CD4-positive, CD25-positive, alpha-beta regulatory T cell (primary cell): ENCODE results near the gene RGS19. TPM values are rescaled to one million over a fixed set of nuclear protein-coding genes. Genes with fewer than 3 reads are reported as not detected.

ENCODE experiments used
- ATAC-seq, 2 donors: fragments of 150-1000 bp; cut with Tn5 transposase; one replicate each; pipeline ENCODE4 v1.10.0; 2021; ENCODE audit warnings: low read depth in 2 of 2, moderate number of reproducible peaks in 2 of 2, moderate library complexity in 1 of 2
- DNase-seq, 3 donors: peaks; one replicate each; pipeline versions ENCODE4 v3.0.0 to v3.0.0-alpha.2; 2012 to 2022; ENCODE audit warnings: mixed read lengths in 1 of 3
- H3K27ac ChIP-seq: one replicate; pipeline ENCODE4 v1.7.0; 2013; ENCODE audit warnings: mild to moderate bottlenecking, low read length; ENCODE audit not compliant: insufficient read depth, poor library complexity, severe bottlenecking
- H3K27me3 ChIP-seq: one replicate; pipeline ENCODE4 v1.7.0; 2013; ENCODE audit warnings: low read length; ENCODE audit not compliant: control insufficient read depth, insufficient read depth
- H3K36me3 ChIP-seq: one replicate; pipeline ENCODE4 v1.7.0; 2013; ENCODE audit warnings: mild to moderate bottlenecking, low read length, moderate library complexity; ENCODE audit not compliant: control insufficient read depth, insufficient read depth
- H3K4me1 ChIP-seq: 2 replicates; pipeline ENCODE4 v1.7.0; 2013; ENCODE audit warnings: mild to moderate bottlenecking, low read length; ENCODE audit not compliant: insufficient read depth, control insufficient read depth, poor library complexity, severe bottlenecking
- H3K4me3 ChIP-seq: one replicate; pipeline ENCODE4 v1.7.0; 2013; ENCODE audit warnings: low read depth, mild to moderate bottlenecking, low read length, moderate library complexity
- H3K9me3 ChIP-seq, 2 experiments: 1 replicate in 1 of 2; 2 replicates in 1 of 2; pipeline ENCODE4 v1.7.0; 2013; ENCODE audit warnings: low read length in 2 of 2, mild to moderate bottlenecking in 1 of 2, moderate library complexity in 1 of 2; ENCODE audit not compliant: control insufficient read depth in 2 of 2
- H3K27ac Mint-ChIP-seq, 3 donors: one replicate each; pipeline ENCODE4 v1.8.0; 2020 to 2022; ENCODE audit warnings: mild to moderate bottlenecking in 3 of 3, mixed read lengths in 3 of 3, moderate library complexity in 2 of 3
- H3K27me3 Mint-ChIP-seq: one replicate; pipeline ENCODE4 v1.8.0; 2022; ENCODE audit warnings: mild to moderate bottlenecking, mixed read lengths
- H3K36me3 Mint-ChIP-seq: one replicate; pipeline ENCODE4 v1.8.0; 2020; ENCODE audit warnings: mixed read lengths
- H3K4me1 Mint-ChIP-seq, 4 donors: one replicate each; pipeline ENCODE4 v1.8.0; 2020 to 2022; ENCODE audit warnings: mixed read lengths in 4 of 4, mild to moderate bottlenecking in 1 of 4
- H3K4me3 Mint-ChIP-seq, 4 donors: one replicate each; pipeline ENCODE4 v1.8.0; 2020 to 2022; ENCODE audit warnings: mild to moderate bottlenecking in 4 of 4, mixed read lengths in 4 of 4, moderate library complexity in 3 of 4
- H3K9me3 Mint-ChIP-seq, 7 donors: one replicate each; pipeline ENCODE4 v1.8.0; 2020 to 2022; ENCODE audit warnings: mixed read lengths in 7 of 7, mild to moderate bottlenecking in 3 of 7, moderate library complexity in 2 of 7
- polyA plus RNA-seq, 4 donors: library from polyadenylated mRNA; unstranded; fragments of 300-500 nt; fragmentation: Illumina TruSeq; gene quantifications; one replicate each; pipeline ENCODE4 v1.2.3, GENCODE V29; 2021
- total RNA-seq: library from RNA; stranded (reverse); gene quantifications from one replicate; pipeline ENCODE4 v1.2.3, GENCODE V29; 2022

Gene RGS19
- total and polyA plus RNA-seq, 5 donors from 2014 or later = 50.7 to 105 (median 85.2) TPM

DNA sequence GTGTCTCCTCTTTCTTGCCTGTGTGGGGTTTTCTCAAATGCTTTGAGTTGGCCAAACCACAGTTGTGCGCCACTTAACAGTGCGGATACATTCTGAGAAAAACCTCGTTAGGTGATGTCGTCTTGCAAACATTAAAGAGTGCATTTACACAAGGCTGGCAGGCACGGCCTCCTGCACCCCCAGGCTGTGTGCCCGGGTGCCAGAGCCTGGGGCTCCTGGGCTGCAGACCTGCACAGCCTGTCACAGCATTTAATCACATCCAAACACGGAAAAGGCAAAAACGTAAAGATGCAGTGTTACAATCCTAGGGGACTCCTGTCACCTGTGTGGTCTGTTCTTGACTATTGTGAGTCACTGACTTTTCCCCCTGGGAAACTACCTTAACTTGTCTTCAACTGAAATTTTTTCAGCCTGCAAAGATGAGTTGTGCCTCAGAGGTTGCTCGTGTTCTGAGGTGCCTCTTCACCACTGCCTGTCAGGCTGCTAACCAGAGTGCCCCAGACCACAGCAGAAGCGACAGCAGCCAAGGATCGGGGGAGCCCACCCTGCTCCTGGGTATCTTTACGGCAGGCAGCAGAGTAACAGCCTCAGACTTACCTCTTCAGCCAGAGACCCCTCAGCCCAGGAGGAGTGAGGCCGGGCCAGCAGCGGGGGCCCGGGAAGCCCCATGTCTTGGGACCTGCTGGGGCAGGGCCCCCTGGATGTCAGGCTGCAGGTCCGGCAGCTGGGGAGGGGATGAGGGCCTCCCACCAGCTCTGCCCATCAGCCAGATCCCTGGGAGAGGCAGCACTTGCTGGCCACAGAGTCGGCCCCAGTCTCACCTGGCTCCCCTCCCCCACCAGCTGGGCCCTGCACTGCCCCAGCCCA is 44.0 kb downstream of the RGS19 start:
- Histone ChIP-seq H3K27ac (peak overlapping the region; percentile 54), H3K4me1 (peaks cover 61% of the 10 kb centered on the region), H3K27me3 (no peaks in the 10 kb centered on the region), H3K9me3 (no peaks in the 10 kb centered on the region), H3K4me3 (peak overlapping the region; percentile 1), H3K36me3 (peaks cover 24% of the 10 kb centered on the region)
- H3K4me3 Mint-ChIP-seq = peak overlapping the region; percentile 48 to 74 (median 72)
- H3K27me3 Mint-ChIP-seq = peaks cover 4% of the 10 kb centered on the region
- peak overlapping the region in 2 of 3 donors; percentile 86 to 99 for H3K27ac Mint-ChIP-seq
- H3K4me1 Mint-ChIP-seq = peaks cover 0 to 38% (median 16%) of the 10 kb centered on the region in 4 donors
- peak in 1 of 3 donors; percentile 83 for DNase-seq
- H3K9me3 Mint-ChIP-seq = no peaks in the 10 kb centered on the region
- peaks cover 8% of the 10 kb centered on the region for H3K36me3 Mint-ChIP-seq
- peak; percentile 15 to 52 for ATAC-seq

DNA sequence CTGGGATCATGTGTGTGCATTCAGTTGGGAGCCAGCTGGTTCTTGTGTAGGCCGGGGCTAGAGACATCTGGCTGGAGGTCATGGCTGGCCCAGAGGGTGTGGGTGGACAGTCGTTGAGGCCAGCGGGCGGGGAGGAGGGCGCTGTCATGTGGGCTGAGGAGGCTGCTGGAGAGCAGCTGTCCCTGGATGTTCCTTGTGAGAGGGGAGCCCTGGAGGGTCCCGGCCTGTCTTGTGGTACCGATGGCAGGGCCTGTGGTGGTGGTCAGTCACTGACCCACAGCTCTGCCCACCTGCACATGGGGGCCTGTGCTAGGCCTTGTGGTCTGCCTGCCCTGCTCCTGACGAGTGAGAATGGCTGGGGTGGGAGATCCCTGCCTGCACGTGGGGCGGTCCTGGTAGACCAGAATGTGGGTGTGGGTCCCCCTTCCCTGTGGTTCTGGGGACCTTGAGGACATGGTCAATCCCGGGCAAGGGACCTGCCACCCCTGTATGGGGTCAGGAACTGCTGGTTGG is 45.3 kb downstream of the RGS19 start:
- Histone ChIP-seq H3K4me1 (peaks cover 50% of the 10 kb centered on the region), H3K27me3 (no peaks in the 10 kb centered on the region), H3K27ac (no peak overlapping the region), H3K9me3 (no peaks in the 10 kb centered on the region), H3K4me3 (no peak overlapping the region), H3K36me3 (peaks cover 37% of the 10 kb centered on the region)
- no peak overlapping the region for H3K4me3 Mint-ChIP-seq
- ATAC-seq (no peak), DNase-seq (no peak)
- peaks cover 9% of the 10 kb centered on the region for H3K36me3 Mint-ChIP-seq
- no peaks in the 10 kb centered on the region for H3K9me3 Mint-ChIP-seq
- H3K27me3 Mint-ChIP-seq = peaks cover 4% of the 10 kb centered on the region
- peaks cover 0 to 28% (median 12%) of the 10 kb centered on the region in 4 donors for H3K4me1 Mint-ChIP-seq
- H3K27ac Mint-ChIP-seq = peak overlapping the region in 2 of 3 donors; percentile 76 to 91

DNA sequence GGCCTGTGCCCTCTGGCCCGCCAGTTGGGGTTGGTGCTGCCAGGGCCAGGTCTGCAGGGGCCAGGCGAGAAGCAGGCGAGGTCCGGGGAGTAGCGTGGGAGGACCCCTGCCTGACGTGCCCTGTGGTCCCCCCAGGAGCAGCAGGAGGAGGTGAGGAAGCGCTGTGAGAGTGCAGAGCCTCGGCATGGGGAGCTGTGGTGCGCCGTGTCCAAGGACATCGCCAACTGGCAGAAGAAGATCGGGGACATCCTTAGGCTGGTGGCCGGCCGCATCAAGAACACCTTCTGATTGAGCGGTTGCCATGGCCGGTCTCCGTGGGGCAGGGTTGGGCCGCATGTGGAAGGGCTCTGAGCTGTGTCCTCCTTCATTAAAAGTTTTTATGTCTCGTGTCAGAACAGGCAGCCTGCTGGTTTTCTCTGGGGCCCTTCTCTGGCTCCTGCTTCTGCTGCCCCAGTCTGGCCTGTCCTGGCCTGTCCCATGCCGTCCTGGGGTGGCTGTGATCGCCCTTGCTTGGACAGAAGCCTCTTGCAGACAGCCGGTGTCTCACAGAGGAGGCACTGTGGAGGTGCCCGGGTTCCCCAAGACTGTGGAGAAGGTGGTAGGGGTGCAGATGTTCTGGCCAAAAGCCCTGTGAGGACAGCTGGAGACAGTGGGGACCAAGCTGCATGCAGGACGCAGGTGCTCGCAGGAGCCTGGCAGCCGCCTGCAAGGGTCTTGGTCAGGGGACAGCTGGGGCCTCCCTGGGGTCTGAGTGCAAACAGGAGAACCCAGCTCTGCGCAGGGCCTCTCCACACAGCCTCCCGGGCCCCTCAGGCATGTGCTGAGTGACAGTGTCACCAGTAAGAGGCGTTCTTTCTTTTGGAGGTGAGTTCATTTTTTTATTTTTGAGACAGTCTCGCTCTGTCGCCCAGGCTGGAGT is 46.4 kb downstream of the RGS19 start:
- peaks cover 39% of the 10 kb centered on the region for H3K4me1 ChIP-seq
- ATAC-seq (no peak), DNase-seq (no peak)
- peaks cover 46% of the 10 kb centered on the region for H3K36me3 ChIP-seq
- H3K9me3 ChIP-seq = no peaks in the 10 kb centered on the region
- Mint-ChIP-seq H3K27me3 (peaks cover 4% of the 10 kb centered on the region), H3K9me3 (no peaks in the 10 kb centered on the region), H3K4me1 (peaks cover 0 to 28% (median 12%) of the 10 kb centered on the region in 4 donors), H3K27ac (peak overlapping the region in 1 of 3 donors; percentile 91), H3K36me3 (peaks cover 11% of the 10 kb centered on the region), H3K4me3 (no peak overlapping the region)
- H3K27ac ChIP-seq = no peak overlapping the region
- no peak overlapping the region for H3K4me3 ChIP-seq
- H3K27me3 ChIP-seq = no peaks in the 10 kb centered on the region

DNA sequence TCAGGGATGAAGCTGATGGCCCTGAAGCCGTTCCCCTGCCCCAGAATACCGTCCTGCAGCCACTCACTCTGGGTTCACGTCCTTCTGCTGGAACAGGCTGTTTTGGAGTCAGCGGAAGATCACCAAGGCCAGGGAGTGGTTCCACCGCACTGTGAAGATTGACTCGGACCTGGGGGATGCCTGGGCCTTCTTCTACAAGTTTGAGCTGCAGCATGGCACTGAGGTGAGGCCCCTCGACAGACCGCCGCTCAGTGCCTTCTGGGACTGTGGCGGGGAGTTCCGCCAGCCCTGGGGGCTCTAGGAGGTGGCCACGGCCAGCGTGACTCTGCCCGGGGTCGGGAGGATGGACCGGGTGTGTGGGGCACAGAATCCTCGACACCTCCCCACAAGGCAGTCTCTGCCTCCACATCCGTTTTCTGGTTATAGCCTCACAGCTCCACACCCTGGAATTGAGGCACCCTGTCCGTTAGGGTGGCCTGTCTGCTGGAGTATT is 47.5 kb downstream of the RGS19 start:
- H3K4me1 ChIP-seq = peaks cover 29% of the 10 kb centered on the region
- DNase-seq (no peak), ATAC-seq (no peak)
- H3K27me3 ChIP-seq = no peaks in the 10 kb centered on the region
- no peak overlapping the region for H3K4me3 ChIP-seq
- peaks cover 57% of the 10 kb centered on the region for H3K36me3 ChIP-seq
- Mint-ChIP-seq H3K4me1 (peaks cover 0 to 22% (median 7%) of the 10 kb centered on the region in 4 donors), H3K4me3 (no peak overlapping the region), H3K27ac (peak overlapping the region in 1 of 3 donors; percentile 52), H3K9me3 (no peaks in the 10 kb centered on the region), H3K36me3 (peaks cover 17% of the 10 kb centered on the region), H3K27me3 (no peaks in the 10 kb centered on the region)
- H3K9me3 ChIP-seq = no peaks in the 10 kb centered on the region
- no peak overlapping the region for H3K27ac ChIP-seq

DNA sequence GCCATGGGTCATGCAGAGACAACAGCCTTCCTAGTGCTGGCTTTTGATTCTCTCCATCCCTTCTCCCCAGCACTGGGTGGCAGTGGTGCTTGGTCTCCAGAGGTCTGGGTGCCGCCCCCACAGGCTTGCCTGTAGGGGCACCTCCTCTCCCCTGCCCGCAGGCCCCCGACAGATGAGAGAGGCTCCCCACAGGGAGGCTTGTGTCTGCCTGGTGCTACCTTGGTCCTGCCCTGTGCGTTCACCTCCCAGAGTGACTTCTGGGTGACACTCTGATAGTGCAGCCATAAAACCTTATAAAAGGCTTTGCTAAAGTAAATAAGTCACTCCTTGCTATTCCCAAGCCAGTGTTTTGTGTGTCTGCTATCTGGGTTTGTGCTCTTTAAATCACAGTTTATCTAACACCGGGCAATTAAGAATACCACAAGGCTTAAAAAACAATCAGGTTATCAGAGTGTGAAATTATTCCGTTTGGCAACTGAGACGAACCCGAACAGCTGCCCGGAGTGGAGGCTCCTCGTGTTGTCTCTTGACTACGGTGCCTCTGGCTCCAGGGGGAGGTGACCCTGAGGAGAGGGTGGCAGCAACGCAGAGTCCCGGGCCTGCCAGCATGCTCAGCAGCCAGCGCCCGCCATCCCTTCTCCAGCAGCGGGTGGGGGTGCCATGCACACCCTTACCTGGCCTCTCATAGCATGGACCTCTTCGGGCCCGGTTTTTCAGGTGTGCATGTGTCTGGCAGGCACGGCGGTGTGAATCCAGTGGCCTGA is 48.8 kb downstream of the RGS19 start:
- peaks cover 0 to 20% (median 5%) of the 10 kb centered on the region in 4 donors for H3K4me1 Mint-ChIP-seq
- no peaks in the 10 kb centered on the region for H3K27me3 ChIP-seq
- H3K9me3 ChIP-seq = no peaks in the 10 kb centered on the region
- H3K4me3 Mint-ChIP-seq = no peak overlapping the region
- peaks cover 19% of the 10 kb centered on the region for H3K36me3 Mint-ChIP-seq
- H3K27ac ChIP-seq = no peak overlapping the region
- ATAC-seq (no peak), DNase-seq (no peak)
- H3K27me3 Mint-ChIP-seq = no peaks in the 10 kb centered on the region
- no peak overlapping the region for H3K27ac Mint-ChIP-seq
- peaks cover 16% of the 10 kb centered on the region for H3K4me1 ChIP-seq
- no peak overlapping the region for H3K4me3 ChIP-seq
- peaks cover 68% of the 10 kb centered on the region for H3K36me3 ChIP-seq
- no peaks in the 10 kb centered on the region for H3K9me3 Mint-ChIP-seq

DNA sequence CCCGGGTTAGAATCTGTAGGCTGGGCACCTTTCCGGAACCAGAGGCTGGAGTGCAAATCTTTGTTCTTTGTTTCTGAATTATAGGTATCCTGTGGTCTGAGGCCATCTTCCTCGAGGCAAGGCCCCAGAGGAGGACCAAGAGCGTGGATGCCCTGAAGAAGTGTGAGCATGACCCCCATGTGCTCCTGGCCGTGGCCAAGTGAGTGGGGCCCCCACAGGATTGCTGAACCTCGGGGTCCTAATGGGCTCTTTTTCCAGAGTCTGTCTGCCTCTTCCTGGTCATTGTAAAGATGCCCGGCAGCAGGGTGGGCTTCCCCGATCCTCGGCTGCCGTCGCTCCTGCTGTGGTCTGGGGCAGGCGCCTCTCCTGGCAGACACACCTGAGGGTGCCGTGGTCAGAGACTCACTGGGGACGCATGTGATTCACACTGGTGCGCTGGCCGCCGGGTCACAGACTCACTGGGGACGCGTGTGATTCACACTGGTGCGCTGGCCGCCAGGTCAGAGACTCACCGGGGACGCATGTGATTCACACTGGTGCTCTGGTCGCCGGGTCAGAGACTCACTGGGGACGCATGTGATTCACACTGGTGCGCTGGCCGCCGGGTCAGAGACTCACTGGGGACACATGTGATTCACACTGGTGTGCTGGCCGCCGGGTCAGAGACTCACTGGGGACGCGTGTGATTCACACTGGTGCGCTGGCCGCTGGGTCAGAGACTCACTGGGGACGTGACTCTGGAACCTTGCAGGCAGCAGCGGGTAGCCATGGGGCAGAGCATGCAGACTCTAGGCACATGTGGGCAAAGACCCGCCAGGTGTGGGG is 49.8 kb downstream of the RGS19 start:
- H3K4me1 ChIP-seq = peaks cover 6% of the 10 kb centered on the region
- no peak overlapping the region for H3K4me3 ChIP-seq
- H3K36me3 ChIP-seq = peaks cover 78% of the 10 kb centered on the region
- peaks cover 0 to 10% (median 0%) of the 10 kb centered on the region in 4 donors for H3K4me1 Mint-ChIP-seq
- no peaks in the 10 kb centered on the region for H3K9me3 Mint-ChIP-seq
- H3K36me3 Mint-ChIP-seq = peaks cover 19% of the 10 kb centered on the region
- no peaks in the 10 kb centered on the region for H3K27me3 Mint-ChIP-seq
- H3K9me3 ChIP-seq = no peaks in the 10 kb centered on the region
- no peak for DNase-seq
- ATAC-seq = no peak
- H3K27me3 ChIP-seq = no peaks in the 10 kb centered on the region
- no peak overlapping the region for H3K27ac ChIP-seq
- no peak overlapping the region for H3K4me3 Mint-ChIP-seq
- H3K27ac Mint-ChIP-seq = no peak overlapping the region
